GM19043 (cell line): ENCODE results near the gene ZNF2.
"Not testable (repeated sequence)": the region's sequence is repeated elsewhere in the genome, so short reads cannot be mapped to it uniquely, and the experiment has no call there.

Source experiments
- ATAC-seq: cut with Tn5 transposase; IDR thresholded peaks from one replicate; pipeline ENCODE4 v1.9.1; 2021; ENCODE audit warnings: low read depth; ENCODE audit not compliant: unreplicated experiment

ZNF2 gene

DNA sequence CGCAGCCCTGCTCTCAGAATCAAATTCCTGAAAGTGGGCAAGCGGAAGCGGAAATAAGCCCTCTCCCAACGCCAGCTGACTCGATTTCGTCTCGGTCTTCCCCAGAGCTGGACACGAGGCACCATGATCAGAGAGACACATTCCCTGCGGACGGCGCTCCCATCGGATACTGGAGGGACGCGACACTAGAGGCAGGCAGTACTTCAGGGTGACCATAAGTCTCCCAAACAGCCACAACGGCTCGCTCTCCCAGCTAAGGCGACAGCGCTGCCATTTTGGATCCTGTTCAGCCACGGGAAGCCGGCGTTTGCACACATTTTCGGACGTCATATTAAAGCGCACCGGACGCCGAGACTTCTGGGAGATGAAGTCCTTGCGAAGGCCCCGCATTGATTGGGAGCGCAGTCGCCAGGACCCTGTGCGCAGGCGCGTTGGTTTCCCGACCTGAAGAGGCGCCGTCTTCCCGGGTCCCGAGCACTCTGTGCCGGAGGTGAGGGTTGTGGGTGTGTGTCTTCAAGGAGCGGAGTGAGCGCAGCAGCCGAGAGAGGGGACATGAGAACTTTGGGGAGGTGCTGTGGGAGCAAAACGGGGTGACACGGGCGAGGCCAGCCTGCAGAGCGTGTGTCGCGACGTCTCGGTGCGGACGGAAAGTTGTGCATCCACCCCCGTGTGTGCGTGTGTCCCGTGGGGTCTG lies at the start of gene ZNF2:
Gene ZNF2 (plus strand): TSS at position 439 of the 694 bp plus-strand sequence. CDS start 10,418 bp downstream, outside the sequence.
- peak; percentile 83 for ATAC-seq

DNA sequence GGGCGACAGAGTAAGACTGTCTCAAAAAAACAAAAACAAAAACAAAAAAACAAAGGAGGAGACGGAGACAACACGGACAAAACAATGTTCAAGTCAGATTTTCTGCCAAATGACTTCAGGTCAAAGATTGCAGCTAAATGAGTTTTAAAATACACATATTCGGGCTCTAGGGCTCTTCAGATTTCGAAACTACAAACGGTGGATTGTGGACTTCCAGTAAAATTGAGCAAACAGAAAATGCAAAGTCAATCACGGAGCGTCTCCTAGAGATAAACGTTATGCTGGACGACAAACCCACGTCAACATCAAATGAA lies 44.6 kb upstream of the ZNF2 start:
- peak; percentile 1 for ATAC-seq

DNA sequence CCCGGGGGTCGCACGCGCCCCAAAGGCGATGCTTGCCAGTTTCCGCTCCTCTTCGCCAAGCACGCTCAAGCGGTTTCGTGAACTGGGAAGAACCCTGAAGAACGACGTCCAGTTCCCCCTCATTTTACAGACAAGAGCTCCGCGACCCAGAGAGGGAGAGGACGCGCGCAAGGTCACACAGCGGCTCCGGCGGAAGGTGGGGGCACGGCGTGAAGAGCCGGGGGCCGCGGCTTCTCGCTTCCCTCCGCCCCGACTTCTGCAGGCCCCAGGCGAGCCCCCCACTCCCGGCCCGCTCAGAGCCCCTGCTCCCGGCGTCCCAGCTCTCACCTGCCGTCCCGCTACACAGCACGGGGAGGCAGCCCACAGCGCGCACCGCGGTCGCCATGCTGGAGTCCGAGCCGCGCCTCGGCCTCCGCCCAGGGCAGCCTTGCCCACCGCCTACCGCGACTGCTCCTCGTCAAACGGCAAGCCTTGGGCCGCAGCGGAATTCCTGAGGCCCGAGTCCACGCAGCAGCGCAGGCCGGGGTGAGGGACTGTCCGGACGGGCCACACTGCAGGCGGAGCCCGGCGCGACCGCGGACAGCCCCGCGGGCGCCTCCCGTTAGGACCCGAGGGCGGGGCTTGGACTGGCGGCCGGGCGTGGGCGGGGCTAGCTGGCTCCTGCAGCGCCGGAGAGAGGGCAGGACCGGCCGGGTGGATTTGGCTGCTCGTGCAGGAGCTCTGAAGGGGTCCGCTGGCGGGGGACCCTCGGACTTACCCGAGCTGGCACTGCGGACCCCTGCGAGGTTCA lies 44.0 kb upstream of the ZNF2 start, which contains the start of gene MRPS5:
Gene MRPS5 (minus strand): TSS at position 402 of the 790 bp plus-strand sequence. CDS start 17 bp downstream, at position 385.
- ATAC-seq, result peak; percentile 90

DNA sequence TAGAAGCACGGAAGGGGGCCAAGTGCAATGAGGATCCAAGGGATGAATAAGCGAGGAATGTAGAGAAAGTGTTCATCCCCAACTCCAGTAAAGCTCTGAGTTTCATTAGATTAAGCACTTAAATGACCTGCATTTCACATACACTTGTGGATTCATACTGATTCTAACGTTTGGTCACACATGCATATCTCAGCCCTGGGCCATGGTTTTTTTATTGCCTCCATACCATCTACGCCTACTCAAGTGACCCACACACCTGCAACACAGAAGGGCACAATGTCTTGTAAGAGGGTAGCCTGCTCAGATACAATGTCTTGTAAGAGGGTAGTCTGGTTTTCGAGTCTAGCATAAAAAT lies 43.4 kb upstream of the ZNF2 start:
- ATAC-seq, result no peak

DNA sequence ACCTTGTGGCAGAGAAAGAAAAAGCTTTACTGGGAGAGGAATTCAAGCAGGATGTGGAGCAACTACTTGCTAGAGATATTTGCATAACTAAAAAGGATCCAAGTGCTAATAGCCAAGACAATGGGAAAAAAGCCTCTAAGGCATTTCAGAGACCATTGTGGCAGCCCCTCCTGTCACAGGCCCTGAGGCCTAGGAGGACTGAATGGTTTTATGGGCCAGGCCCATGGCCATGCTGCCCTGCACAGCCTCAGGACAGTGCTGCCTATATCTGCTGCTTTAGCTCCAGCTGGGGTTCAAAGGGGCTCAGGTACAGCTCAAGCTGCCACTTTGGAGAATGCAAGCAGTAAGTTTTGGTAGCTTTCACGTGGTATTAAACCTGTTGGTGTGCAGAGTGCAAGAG lies 26.9 kb upstream of the ZNF2 start:
- ATAC-seq, result no peak

DNA sequence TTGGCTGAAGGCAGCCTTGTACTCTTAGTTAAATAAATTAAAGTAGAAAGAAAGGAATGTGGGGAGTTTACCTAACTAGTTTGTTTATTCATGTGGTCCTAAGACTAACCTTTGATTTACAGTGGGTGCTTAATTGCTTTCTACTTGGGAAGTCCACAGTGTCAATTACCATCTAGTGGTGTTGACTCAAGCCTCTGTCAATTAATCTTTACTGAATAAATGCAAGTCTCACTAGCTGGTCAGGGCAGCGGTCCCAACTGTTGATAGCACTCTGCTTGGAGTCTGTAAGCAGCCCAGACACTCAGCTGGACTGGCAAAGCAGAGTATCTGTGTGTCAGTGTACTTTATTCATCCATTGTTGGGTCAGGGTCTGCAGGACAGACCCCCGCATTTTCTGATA lies 21.8 kb upstream of the ZNF2 start:
- no peak for ATAC-seq

DNA sequence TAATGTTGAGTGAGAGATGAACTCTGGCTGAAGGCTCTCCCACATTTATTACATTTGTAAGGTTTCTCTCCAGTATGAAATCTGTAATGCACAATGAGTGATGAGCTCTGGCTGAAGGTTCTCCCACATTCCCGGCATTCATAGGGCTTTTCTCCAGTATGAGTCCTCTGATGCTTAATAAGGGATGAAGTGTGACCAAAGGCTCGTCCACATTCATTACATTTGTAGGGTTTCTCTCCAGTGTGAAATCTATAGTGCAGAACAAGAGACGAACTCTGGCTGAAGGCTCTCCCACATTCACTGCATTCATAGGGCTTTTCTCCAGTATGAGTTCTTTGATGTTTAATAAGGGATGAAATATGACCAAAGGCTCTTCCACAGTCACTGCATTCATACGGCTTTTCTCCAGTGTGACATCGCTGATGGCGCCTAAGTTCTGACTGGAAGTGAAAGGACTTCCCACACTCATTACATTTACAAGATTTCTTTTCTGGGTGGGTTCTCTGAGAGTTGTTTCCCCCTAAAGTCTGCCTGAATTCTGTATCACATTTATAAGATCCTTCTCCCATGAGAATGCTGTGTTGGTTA lies 16.1 kb upstream of the ZNF2 start:
- no peak for ATAC-seq

DNA sequence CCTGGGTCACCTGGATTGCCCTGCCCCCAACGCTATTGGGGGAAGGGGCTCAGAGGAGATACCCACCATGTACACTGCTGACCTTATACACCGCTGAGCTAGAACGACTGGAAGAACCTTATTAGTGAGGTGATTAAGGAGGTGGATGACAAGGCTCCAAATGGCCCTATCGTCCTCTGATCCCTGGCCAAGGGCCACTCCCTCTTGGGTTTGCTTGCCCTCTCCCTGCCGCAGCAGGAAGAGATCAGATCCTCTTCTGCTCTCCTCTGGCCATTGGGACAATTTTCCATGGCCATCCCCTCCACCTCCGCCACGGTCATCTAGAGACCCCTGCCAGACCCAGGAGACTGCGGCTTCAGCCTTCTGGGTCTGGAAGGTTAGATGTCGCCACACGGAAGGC lies 7.2 kb upstream of the ZNF2 start:
- ATAC-seq, result no peak

DNA sequence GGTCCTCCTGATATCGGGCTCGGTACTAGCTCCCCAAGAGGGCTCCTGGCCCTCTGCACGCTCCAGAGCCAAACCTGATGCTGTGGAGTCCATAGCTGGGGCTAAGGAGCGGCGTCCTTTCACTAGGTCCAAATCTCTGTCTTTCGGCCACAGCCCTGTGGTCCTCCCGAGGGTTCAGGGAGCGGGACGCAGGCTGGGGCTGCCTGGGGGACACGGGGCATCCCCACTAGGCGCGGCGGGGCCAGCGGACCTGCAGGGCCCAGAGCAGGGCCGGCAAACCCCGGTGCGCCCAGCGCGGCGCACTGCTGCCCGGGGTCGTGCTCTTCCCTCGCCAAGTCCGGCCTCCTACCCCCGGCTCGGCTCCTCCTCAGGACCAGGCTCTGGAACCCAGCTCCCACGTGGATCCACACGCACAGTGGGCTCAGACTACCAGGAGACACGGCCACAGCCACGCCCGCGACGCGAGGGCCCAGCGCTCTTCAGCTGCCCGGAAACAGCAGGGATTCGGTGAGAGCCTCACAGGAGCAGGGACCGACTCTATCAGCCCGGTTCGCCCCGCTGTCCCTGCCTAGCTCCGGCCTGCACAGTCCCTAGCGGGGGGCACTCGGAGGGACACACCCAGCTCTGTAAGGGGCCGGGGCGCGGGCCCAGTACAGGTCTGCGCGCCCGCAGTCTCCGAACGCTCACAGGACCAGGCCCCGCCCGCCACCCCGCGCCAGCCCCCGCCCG lies 6.6 kb upstream of the ZNF2 start:
- ATAC-seq, result peak; percentile 41

DNA sequence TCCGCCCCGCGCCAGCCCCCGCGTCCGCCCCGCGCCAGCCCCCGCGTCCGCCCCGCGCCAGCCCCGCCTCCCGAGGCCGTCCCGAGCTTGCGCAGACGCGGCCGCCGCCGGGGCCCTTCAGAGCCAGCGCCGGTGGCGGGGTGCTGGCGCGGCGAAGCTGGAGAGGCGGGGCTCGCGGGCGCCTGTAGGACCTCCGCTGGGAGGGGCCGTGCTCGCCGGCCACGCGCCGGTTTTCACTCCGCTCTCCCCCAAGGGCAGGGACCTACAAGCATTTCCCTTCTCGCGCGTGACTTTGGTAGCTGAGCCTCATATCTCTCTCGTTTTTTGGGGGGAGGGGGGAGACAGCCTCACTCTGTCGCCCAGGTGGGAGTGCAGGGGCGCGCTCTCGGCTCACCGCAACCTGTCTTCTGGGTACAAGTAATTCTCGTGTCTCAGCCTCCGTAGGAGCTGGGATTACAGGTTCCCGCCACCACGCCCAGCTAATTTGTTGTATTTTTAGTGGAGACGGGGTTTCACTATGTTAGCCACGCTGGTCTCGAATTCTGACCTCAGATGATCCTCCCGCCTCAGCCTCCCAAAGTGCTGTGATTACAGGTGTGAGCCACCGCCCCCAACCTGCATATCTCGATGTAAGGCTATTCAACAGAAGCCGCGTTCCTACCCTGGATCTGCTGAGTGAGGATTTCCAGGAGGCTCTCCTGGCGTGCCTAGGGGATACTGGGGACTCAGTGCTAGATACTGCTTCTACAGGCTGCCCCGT lies 5.7 kb upstream of the ZNF2 start, which contains the start of gene ZNF514:
Gene ZNF514 (minus strand): TSS at position 159 of the 760 bp plus-strand sequence. CDS start 6,595 bp downstream, outside the sequence.
- peak; percentile 84 for ATAC-seq

DNA sequence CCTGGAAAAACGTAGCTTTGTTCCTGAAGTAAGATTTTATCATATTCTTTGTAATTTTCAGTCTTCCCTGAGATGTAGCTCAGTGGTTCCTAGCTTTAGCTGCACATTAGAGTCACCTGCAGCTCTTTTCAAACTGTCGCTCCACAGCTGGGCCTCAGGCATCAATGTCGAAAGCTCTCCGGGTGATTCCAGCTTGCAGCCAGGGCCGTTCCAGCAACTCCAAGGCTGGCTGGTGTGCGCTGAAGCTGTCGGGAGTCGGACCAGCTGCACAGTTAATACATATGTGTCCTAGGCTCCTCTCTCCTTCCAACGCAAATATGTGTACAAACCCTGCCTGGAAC lies 609 bp upstream of the ZNF2 start:
- ATAC-seq, result peak; percentile 12

DNA sequence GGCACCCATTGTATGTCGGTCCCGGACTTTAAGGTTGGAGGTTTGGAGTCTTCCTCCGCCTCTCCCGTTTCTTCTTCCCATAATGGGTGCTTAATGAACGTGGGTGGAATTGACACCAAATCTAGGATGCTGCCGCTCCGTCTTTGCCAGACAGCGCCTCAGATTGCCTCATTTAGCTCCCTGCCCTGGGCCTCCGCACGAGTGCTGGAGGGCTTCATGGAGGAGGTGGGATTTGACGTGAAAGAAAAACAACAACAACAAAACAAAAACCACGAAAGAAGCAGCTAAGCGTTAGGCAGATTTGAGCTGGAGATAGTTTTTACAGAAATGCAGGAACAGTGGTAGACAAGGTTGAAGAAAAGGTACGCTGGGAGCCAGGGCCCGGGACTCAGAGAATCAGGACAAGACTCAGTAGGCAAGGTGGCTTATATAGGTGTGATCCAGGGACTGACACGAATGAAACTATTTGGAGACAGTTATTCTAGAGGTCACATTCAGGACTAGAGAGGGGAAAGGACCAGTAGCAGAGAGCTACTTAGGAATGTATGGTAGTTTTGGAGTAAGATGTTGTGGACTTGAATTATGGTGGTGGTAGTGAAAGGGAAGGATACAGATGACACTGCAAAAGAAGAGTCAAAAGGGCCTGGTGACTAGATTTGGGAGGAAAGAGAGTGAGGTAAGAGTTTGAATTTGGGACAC lies 605 bp downstream of the ZNF2 start:
- ATAC-seq, result no peak

DNA sequence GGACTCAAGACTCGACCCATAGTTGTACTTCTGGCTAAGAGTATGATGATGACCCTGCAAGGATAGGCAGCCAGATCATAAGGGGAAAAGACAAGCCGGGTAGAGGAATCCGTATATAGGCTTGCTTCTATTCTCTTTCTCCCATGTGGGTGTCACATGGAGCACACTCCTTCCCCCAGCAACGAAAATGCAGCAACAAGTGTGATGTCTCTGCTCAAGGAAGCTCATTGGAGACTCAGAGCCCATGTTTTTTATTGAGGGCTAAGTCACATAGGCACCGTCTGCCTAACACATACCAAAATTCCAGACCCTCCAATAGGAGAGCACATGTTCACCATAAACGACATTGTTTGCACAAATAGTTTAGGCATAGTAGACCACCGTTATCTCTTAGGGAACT lies 6.3 kb downstream of the ZNF2 start:
- ATAC-seq, result no peak

DNA sequence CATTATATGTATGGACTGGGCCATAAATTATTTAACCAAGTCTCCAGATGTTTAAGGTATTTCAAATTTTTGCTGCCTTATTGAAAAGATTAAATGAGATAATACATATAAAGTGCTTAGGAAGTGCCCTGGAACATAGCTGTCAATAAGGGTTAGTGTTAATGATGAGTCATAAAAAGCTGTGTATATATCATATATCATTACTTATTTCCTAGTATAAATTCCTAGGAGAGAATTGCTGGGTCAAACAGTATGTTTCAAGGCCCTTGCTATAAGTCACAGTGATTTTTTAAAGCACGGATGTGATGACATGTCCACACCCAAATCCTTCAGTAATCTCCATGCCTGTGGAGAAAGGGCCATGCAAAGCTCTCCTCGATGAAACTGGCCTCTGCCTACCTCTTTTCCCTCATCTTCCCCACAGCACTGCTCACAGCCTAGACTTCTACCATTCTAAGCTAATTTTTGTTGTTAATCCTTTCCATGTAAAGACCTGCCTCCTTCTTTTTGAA lies 8.5 kb downstream of the ZNF2 start:
- no peak for ATAC-seq

DNA sequence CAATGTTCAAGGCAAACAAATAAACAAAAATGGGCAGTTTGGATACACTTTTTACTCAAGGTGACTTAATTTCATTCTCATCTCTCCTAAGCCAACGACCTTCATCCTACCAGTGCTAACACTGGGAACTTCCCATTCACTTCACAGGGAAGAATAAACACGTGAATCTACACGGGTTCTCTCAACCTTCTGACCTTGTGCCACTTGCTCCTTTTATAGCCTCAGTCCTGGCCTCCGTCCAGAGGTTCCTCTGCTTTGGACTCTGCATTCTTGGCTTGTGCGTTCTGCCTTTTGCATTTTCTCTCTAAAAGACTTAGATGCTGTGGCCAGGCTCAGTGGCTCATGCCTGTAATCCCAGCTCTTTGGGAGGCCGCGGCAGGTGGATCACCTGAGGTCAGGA lies 13.8 kb downstream of the ZNF2 start:
- ATAC-seq, result no peak

DNA sequence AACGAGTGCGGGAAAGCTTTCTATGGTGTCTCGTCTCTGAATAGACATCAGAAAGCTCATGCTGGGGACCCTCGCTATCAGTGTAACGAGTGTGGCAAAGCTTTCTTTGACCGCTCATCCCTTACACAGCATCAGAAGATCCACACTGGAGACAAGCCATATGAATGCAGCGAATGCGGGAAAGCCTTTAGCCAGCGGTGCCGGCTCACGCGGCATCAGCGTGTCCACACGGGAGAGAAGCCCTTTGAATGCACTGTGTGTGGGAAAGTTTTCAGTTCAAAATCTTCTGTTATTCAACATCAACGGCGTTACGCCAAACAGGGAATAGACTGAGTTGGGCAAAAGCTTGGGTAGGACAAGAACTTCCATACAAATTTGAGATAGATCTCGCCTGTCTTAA lies 16.2 kb downstream of the ZNF2 start:
- ATAC-seq, result no peak

DNA sequence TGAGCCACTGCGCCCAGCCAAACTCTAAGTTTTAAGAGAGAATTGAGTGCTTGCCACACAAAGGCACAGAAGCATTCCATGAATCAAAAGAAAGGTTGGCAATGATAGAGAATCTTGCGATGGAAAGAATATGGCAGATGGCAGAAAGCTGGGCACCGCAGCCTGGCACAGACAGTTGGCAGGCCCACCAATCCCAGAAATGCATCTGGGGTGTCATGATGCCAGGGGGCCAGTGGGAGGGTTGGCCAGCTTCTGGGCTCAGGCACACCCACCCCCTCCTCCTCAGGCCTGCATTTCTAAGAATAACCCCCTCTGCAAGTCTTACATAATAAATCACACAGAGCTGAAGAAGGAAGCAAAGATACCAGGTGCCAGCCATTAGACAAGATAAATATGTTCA lies 19.6 kb downstream of the ZNF2 start:
- no peak for ATAC-seq

DNA sequence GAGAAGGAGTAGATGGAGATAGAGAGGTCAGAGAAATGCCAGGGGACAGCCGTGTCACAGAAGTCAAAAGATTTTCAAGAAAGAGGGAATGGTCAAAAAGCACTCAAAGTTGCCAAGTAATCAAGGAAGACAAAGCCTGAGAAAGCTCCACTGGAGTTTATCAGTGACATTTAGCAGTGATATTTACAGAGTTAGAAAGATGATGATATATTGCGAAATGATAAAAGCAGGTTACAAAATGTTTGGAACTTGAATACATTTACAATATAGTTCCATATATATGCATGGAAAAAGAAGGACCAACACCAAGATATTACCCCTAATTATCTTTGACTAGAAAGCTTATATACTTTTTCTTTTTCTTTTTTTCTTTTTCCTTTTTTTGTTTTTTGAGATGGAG lies 20.4 kb downstream of the ZNF2 start:
- no peak for ATAC-seq

DNA sequence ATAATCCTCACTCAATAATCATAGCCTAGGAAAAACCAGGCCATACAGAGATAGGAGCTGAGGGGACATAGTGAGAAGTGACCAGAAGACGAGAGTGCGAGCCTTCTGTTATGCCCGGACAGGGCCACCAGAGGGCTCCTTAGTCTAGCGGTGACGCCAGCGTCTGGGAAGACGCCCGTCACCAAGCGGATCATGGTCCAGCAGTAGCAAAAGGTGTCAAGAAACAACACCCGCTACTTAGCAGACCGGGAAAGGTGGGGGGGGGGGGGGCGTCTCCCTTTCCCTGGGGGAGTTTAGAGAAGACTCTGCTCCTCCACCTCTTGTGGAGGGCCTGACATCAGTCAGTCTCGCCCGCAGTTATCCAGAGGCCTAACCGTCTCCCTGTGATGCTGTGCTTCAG lies 27.3 kb downstream of the ZNF2 start:
- not testable (repeated sequence) for ATAC-seq

DNA sequence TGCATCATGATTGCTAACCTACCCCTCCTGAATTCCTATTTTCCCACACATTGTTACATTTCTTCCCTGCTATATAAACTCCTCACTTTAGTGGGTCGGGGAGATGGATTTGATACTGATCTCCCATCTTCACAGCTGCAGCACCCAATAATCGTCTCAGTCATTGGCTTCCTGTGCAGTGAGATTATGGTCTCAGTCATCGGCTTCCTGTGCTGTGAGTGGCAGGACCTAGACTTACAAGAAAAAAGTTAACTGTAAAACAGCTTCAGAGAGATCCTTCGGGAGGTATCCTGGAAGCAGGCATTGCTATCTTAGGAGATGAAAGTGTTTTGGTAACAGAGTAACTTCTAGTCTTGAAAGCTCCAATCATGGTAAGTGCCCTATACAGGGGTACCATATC lies 38.3 kb downstream of the ZNF2 start:
- ATAC-seq, result no peak
